MM.1S (cell line): ENCODE results near the gene CEP164.

ENCODE experiments used
- DNase-seq: peaks from one replicate; pipeline ENCODE4 v3.0.0-alpha.2; 2015
- H2AFZ ChIP-seq: fragments of 300-600 bp; sonication (generic); 2 replicates; pipeline ENCODE4 v1.6.0; 2016; ENCODE audit warnings: antibody characterized with exemption, low read length
- H3F3A ChIP-seq: fragments of 300-600 bp; sonication (generic); 2 replicates; pipeline ENCODE4 v1.6.1; 2016; ENCODE audit warnings: mild to moderate bottlenecking, antibody characterized with exemption, low read length, moderate library complexity, mixed read lengths; ENCODE audit not compliant: insufficient read depth
- H3K27ac ChIP-seq: fragments of 300-600 bp; sonication (generic); 2 replicates; pipeline ENCODE4 v1.5.1; 2016; ENCODE audit warnings: mild to moderate bottlenecking, low read length
- H3K27me3 ChIP-seq: fragments of 300-600 bp; sonication (generic); replicated peaks from 2 replicates; pipeline ENCODE4 v1.6.0; 2016; ENCODE audit warnings: low read length; ENCODE audit not compliant: insufficient read depth
- H3K36me3 ChIP-seq: fragments of 300-600 bp; sonication (generic); replicated peaks from 2 replicates; pipeline ENCODE4 v1.6.1; 2016; ENCODE audit warnings: mild to moderate bottlenecking, low read length, mixed read lengths; ENCODE audit not compliant: insufficient read depth
- H3K4me1 ChIP-seq: fragments of 300-600 bp; sonication (generic); 2 replicates; pipeline ENCODE4 v1.6.1; 2016; ENCODE audit warnings: low read length, mixed read lengths
- H3K4me2 ChIP-seq: fragments of 300-600 bp; sonication (generic); 2 replicates; pipeline ENCODE4 v1.6.0; 2016; ENCODE audit warnings: low read depth, low read length
- H3K4me3 ChIP-seq: fragments of 300-600 bp; sonication (generic); 2 replicates; pipeline ENCODE4 v1.5.1; 2016; ENCODE audit warnings: low read length, mixed read lengths
- H3K79me2 ChIP-seq: fragments of 300-600 bp; sonication (generic); 2 replicates; pipeline ENCODE4 v1.6.1; 2016; ENCODE audit warnings: mixed run types, low read length, mixed read lengths
- H3K9ac ChIP-seq: fragments of 300-600 bp; sonication (generic); 2 replicates; pipeline ENCODE4 v1.6.1; 2016; ENCODE audit warnings: low read length, mixed read lengths
- H3K9me2 ChIP-seq: fragments of 300-600 bp; sonication (generic); replicated peaks from 2 replicates; pipeline ENCODE4 v1.6.1; 2016; ENCODE audit warnings: mild to moderate bottlenecking, low read length, mixed read lengths; ENCODE audit not compliant: insufficient read depth
- H3K9me3 ChIP-seq: fragments of 300-600 bp; sonication (generic); replicated peaks from 2 replicates; pipeline ENCODE4 v1.6.1; 2016; ENCODE audit warnings: mild to moderate bottlenecking, low read length, mixed read lengths; ENCODE audit not compliant: insufficient read depth
- H4K20me1 ChIP-seq: fragments of 300-600 bp; sonication (generic); 2 replicates; pipeline ENCODE4 v1.6.1; 2016; ENCODE audit warnings: mild to moderate bottlenecking, low read length, moderate library complexity, mixed read lengths; ENCODE audit not compliant: insufficient read depth
- EZH2 ChIP-seq: fragments of 300-600 bp; sonication (generic); optimal IDR thresholded peaks from 2 replicates; pipeline ENCODE3; 2017; ENCODE audit warnings: low read depth, mild to moderate bottlenecking, antibody characterized with exemption, low read length, mixed read lengths
- EZH2phosphoT487 ChIP-seq: fragments of 300-600 bp; sonication (generic); IDR thresholded peaks from 2 replicates; pipeline ENCODE4 v1.6.1; 2018; ENCODE audit warnings: antibody characterized with exemption, low read length
- TF ChIP-seq, protein P1 (sequence below): fragments of 300-600 bp; sonication (generic); IDR thresholded peaks from 2 replicates; pipeline ENCODE4 v1.5.1; 2016; ENCODE audit warnings: antibody characterized with exemption, low read length, mixed read lengths

CEP164 gene

DNA sequence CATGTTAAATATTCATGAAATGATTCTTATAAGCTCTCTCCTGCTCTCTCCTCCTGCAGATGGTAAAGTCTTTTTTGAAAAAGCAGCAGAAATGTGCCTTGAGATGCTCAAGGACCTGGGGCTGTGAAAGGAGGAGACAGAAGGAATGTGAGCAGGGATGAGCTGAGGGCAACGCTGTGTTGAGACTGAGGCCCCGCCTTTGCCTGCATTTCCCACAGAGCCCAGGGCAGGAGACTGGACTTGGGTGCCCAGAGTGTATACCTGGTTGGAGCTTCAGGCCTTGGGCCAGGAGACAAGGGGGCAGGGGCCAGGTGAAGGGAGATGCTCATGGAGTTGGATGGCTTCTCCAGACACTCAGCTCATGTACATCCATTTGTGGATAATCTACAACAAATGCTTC, 39.2 kb downstream of the CEP164 start:
- no peaks in the 10 kb centered on the region for H3K27me3 ChIP-seq
- DNase-seq = no peak
- H3K4me1 ChIP-seq = no peaks in the 10 kb centered on the region
- H3F3A ChIP-seq = no peaks in the 10 kb centered on the region
- H3K9me3 ChIP-seq = no peaks in the 10 kb centered on the region
- no peaks in the 10 kb centered on the region for H3K36me3 ChIP-seq
- H3K9me2 ChIP-seq = no peaks in the 10 kb centered on the region
- H3K9ac ChIP-seq = no peak overlapping the region
- H3K27ac ChIP-seq = no peak overlapping the region
- no peaks in the 10 kb centered on the region for H4K20me1 ChIP-seq
- no peak overlapping the region for H3K4me2 ChIP-seq
- H3K79me2 ChIP-seq = no peaks in the 10 kb centered on the region
- no peak overlapping the region for H3K4me3 ChIP-seq
- TF ChIP-seq, protein P1, sequence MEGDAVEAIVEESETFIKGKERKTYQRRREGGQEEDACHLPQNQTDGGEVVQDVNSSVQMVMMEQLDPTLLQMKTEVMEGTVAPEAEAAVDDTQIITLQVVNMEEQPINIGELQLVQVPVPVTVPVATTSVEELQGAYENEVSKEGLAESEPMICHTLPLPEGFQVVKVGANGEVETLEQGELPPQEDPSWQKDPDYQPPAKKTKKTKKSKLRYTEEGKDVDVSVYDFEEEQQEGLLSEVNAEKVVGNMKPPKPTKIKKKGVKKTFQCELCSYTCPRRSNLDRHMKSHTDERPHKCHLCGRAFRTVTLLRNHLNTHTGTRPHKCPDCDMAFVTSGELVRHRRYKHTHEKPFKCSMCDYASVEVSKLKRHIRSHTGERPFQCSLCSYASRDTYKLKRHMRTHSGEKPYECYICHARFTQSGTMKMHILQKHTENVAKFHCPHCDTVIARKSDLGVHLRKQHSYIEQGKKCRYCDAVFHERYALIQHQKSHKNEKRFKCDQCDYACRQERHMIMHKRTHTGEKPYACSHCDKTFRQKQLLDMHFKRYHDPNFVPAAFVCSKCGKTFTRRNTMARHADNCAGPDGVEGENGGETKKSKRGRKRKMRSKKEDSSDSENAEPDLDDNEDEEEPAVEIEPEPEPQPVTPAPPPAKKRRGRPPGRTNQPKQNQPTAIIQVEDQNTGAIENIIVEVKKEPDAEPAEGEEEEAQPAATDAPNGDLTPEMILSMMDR = no peak
- TF ChIP-seq EZH2phosphoT487 (no peak), EZH2 (no peak)
- no peak overlapping the region for H2AFZ ChIP-seq

DNA sequence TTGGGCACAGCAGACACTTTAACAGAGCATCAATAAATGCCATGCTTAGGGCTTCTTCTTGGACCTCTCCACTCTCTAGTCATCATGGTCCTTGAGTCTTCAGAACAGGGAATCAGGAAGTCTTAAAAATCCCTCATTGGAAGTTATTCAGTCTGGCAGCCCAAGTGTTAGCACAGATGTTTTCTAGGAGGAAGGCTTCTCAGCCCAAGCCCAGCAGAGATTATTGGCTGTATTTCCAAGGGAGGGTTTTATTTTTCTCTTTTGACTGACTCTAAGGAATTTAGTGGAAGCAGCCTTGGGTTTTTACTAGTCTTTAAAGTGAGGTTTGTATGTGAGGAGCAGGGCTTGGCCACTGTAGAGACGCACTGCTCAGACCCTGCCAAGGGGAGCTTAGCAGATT, 41.9 kb downstream of the CEP164 start:
- no peak overlapping the region for H2AFZ ChIP-seq
- H3K9me2 ChIP-seq = no peaks in the 10 kb centered on the region
- no peaks in the 10 kb centered on the region for H3K79me2 ChIP-seq
- H3F3A ChIP-seq = no peaks in the 10 kb centered on the region
- no peaks in the 10 kb centered on the region for H3K9me3 ChIP-seq
- no peaks in the 10 kb centered on the region for H3K27me3 ChIP-seq
- TF ChIP-seq EZH2 (no peak), EZH2phosphoT487 (no peak)
- TF ChIP-seq, protein P1 = no peak
- no peaks in the 10 kb centered on the region for H4K20me1 ChIP-seq
- H3K4me2 ChIP-seq = no peak overlapping the region
- H3K27ac ChIP-seq = no peak overlapping the region
- DNase-seq = no peak
- H3K9ac ChIP-seq = no peak overlapping the region
- no peak overlapping the region for H3K4me3 ChIP-seq
- H3K36me3 ChIP-seq = no peaks in the 10 kb centered on the region
- H3K4me1 ChIP-seq = no peaks in the 10 kb centered on the region

DNA sequence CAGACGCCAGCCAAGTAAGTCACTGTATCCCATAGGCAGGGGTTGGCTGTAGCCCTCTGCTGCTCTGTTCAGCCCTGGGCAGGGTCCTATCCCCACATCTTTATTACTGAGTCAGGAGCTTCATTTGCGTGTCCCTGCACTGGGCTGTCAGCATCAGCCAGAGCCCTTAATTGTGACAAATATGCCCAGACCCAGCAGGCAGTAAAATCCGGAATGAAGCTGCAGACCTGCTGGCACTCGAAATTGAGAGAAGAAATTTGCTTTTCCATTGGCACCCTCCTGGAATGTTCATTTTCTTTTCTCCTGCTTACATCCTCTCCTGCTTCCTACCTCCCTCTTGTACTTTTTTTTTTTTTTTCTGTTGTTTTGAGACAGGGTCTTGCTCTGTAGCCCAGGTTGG, 43.8 kb downstream of the CEP164 start:
- Histone ChIP-seq H3K36me3 (no peaks in the 10 kb centered on the region), H4K20me1 (no peaks in the 10 kb centered on the region), H2AFZ (no peak overlapping the region), H3K4me2 (no peak overlapping the region), H3K9ac (no peak overlapping the region), H3K27me3 (no peaks in the 10 kb centered on the region), H3K27ac (no peak overlapping the region), H3K79me2 (no peaks in the 10 kb centered on the region), H3K4me1 (no peaks in the 10 kb centered on the region), H3F3A (no peaks in the 10 kb centered on the region), H3K4me3 (no peak overlapping the region), H3K9me3 (no peaks in the 10 kb centered on the region), H3K9me2 (no peaks in the 10 kb centered on the region)
- no peak for TF ChIP-seq EZH2phosphoT487
- TF ChIP-seq EZH2 = no peak
- TF ChIP-seq, protein P1 = no peak
- DNase-seq = no peak
